ENCODE measurements around the gene TMEM132D. TPM values are rescaled to one million over a fixed set of nuclear protein-coding genes. Genes with fewer than 3 reads are reported as not detected.
A peak's percentile ranks its signal among the peaks of the same experiment; 100 is the strongest.

The TMEM132D gene
- total and polyA plus RNA-seq, 4 donors, result 0.06 to 0.20 (median 0.13) TPM

DNA sequence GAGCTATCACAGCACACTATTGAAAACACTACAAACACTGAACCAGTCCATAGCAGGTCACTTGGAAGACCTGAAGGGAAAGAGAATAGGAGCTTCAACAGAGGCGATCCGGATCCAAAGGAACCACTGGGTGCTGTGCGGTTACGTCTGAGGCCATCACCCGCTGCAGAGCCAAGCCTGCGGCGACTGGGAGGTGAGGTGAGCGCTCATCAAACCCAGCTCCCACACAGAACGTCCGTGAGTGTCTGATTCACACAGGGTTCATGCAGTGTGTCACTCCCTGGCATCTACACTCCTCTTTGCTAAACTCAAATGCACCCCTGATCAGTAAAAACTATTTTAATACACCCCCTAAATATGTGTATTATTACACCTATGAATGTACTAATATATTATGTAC lies 64.1 kb downstream of the TMEM132D start:
- H3K27ac ChIP-seq (ENCODE audit: low read depth in 1 of 2, low read length in 1 of 2), result no peak overlapping the region
- H3K4me1 ChIP-seq (ENCODE audit: control insufficient read depth in 5 of 5, insufficient read depth in 5 of 5, low read length in 5 of 5), result no peaks in the 10 kb centered on the region
- H3K9me3 ChIP-seq (ENCODE audit: control insufficient read depth in 4 of 4, insufficient read depth in 3 of 4, low read length in 3 of 4), result peaks cover 0 to 2% (median 0%) of the 10 kb centered on the region in 4 donors
- WGBS, 2 donors, result 91% methylated on average over 10 of the region's 10 CpGs
- TF ChIP-seq, protein P1, sequence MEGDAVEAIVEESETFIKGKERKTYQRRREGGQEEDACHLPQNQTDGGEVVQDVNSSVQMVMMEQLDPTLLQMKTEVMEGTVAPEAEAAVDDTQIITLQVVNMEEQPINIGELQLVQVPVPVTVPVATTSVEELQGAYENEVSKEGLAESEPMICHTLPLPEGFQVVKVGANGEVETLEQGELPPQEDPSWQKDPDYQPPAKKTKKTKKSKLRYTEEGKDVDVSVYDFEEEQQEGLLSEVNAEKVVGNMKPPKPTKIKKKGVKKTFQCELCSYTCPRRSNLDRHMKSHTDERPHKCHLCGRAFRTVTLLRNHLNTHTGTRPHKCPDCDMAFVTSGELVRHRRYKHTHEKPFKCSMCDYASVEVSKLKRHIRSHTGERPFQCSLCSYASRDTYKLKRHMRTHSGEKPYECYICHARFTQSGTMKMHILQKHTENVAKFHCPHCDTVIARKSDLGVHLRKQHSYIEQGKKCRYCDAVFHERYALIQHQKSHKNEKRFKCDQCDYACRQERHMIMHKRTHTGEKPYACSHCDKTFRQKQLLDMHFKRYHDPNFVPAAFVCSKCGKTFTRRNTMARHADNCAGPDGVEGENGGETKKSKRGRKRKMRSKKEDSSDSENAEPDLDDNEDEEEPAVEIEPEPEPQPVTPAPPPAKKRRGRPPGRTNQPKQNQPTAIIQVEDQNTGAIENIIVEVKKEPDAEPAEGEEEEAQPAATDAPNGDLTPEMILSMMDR (IDR thresholded peaks at IDR 0.05; ENCODE audit: control extremely low read depth, extremely low read depth), result no peak
- no peaks in the 10 kb centered on the region for H3K36me3 ChIP-seq (ENCODE audit: control insufficient read depth in 4 of 4, insufficient read depth in 4 of 4, low read length in 4 of 4)
- H3K9ac ChIP-seq (ENCODE audit: insufficient read depth in 1 of 2, low read length in 2 of 2), result no peak overlapping the region
- ATAC-seq (ENCODE audit: insufficient read depth, low FRiP score), result no peak
- no peaks in the 10 kb centered on the region for H3K27me3 ChIP-seq (ENCODE audit: control insufficient read depth in 3 of 3, insufficient read depth in 3 of 3, low read length in 2 of 3)
- no peak overlapping the region for H3K4me3 ChIP-seq
- no peak for DNase-seq

DNA sequence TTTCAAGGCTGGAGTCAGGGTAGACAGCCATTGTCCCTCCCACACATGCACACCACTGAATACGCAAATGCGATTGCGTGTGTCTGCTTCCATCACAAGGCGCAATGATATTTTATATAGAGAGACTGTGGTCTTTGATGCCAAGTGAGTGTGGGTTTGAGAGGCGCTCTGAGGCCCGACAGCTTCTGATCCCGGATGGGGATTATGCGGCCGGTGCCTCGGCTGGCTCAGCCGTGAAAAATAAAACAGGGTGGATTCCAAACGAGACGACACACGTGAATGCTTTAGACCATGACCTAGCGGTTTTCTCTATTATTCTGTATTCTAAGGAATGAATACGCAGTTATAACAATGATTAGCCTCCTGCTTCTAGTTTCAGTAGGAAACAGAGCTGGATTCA lies 72.5 kb downstream of the TMEM132D start:
- no peak overlapping the region for H3K4me3 ChIP-seq
- ATAC-seq (ENCODE audit: insufficient read depth, low FRiP score), result no peak
- no peaks in the 10 kb centered on the region for H3K36me3 ChIP-seq (ENCODE audit: control insufficient read depth in 4 of 4, insufficient read depth in 4 of 4, low read length in 4 of 4)
- H3K9me3 ChIP-seq (ENCODE audit: control insufficient read depth in 4 of 4, insufficient read depth in 3 of 4, low read length in 3 of 4), result peaks cover 0 to 3% (median 0%) of the 10 kb centered on the region in 4 donors
- no peaks in the 10 kb centered on the region for H3K27me3 ChIP-seq (ENCODE audit: control insufficient read depth in 3 of 3, insufficient read depth in 3 of 3, low read length in 2 of 3)
- no peak overlapping the region for H3K27ac ChIP-seq (ENCODE audit: low read depth in 1 of 2, low read length in 1 of 2)
- WGBS, 2 donors, result 86 to 87% methylated on average over 16 of the region's 16 CpGs
- no peak overlapping the region for H3K9ac ChIP-seq (ENCODE audit: insufficient read depth in 1 of 2, low read length in 2 of 2)
- no peak for DNase-seq
- H3K4me1 ChIP-seq (ENCODE audit: control insufficient read depth in 5 of 5, insufficient read depth in 5 of 5, low read length in 5 of 5), result peaks cover 0 to 10% (median 0%) of the 10 kb centered on the region in 5 donors
- TF ChIP-seq, protein P1 (IDR thresholded peaks at IDR 0.05; ENCODE audit: control extremely low read depth, extremely low read depth), result no peak

DNA sequence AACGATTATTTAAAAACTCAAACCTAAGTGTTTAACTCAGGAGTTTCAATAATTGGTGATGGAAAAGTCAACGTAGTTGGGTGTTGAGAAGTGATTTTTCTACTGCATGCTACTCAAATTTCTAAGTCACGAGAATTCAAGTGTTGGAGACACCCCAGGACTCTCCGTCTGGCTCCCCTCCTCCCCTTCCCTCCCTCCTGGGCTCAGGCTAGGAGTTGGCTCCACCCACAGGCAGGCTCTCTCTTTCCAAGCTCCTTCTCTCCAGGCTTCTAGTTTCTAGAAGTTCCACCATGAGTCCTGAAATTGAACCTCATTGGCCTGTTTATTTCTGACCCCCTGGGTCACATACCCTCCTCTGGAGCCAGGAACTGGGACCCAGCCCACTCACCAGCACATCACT lies 73.0 kb downstream of the TMEM132D start:
- peaks cover 0 to 3% (median 0%) of the 10 kb centered on the region in 4 donors for H3K9me3 ChIP-seq (ENCODE audit: control insufficient read depth in 4 of 4, insufficient read depth in 3 of 4, low read length in 3 of 4)
- H3K36me3 ChIP-seq (ENCODE audit: control insufficient read depth in 4 of 4, insufficient read depth in 4 of 4, low read length in 4 of 4), result no peaks in the 10 kb centered on the region
- no peak overlapping the region for H3K9ac ChIP-seq (ENCODE audit: insufficient read depth in 1 of 2, low read length in 2 of 2)
- DNase-seq (peak in 2 of 3 donors; percentile 1 to 18), ATAC-seq (ENCODE audit: insufficient read depth, low FRiP score) (no peak)
- H3K4me3 ChIP-seq, result no peak overlapping the region
- TF ChIP-seq, protein P1 (IDR thresholded peaks at IDR 0.05; ENCODE audit: control extremely low read depth, extremely low read depth), result no peak
- 33 to 48% methylated on average over 4 of the region's 4 CpGs for WGBS, 2 donors
- H3K27ac ChIP-seq (ENCODE audit: low read depth in 1 of 2, low read length in 1 of 2), result no peak overlapping the region
- H3K4me1 ChIP-seq (ENCODE audit: control insufficient read depth in 5 of 5, insufficient read depth in 5 of 5, low read length in 5 of 5), result peaks cover 0 to 10% (median 0%) of the 10 kb centered on the region in 5 donors
- H3K27me3 ChIP-seq (ENCODE audit: control insufficient read depth in 3 of 3, insufficient read depth in 3 of 3, low read length in 2 of 3), result no peaks in the 10 kb centered on the region

DNA sequence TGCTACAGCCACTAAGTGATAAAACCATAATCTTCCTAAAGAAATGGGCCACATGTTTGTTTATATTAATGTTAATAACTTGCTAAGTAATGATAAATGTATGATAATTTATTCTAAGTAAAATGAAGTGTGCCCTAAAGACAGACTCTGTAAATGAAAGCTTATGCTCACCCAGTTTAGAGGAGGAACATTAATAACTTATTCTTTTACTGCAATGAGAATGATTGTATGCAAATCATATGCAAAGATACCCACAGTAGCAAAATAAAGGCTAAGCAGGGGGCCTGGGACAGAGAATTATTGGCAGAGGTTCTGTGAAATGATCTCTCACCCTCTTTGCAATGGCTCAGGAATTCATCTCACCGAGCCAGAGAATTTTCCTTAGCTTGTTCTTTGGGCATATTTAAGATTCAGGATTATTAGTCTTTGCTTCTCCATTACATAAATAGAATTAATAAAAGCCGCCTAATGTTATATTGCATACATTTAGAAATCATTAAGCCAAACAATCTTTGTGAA lies 75.9 kb downstream of the TMEM132D start:
- H3K4me3 ChIP-seq, result no peak overlapping the region
- H3K27ac ChIP-seq (ENCODE audit: low read depth in 1 of 2, low read length in 1 of 2), result no peak overlapping the region
- ATAC-seq (ENCODE audit: insufficient read depth, low FRiP score), result no peak
- H3K36me3 ChIP-seq (ENCODE audit: control insufficient read depth in 4 of 4, insufficient read depth in 4 of 4, low read length in 4 of 4), result no peaks in the 10 kb centered on the region
- H3K4me1 ChIP-seq (ENCODE audit: control insufficient read depth in 5 of 5, insufficient read depth in 5 of 5, low read length in 5 of 5), result peaks cover 0 to 10% (median 0%) of the 10 kb centered on the region in 5 donors
- TF ChIP-seq, protein P1 (IDR thresholded peaks at IDR 0.05; ENCODE audit: control extremely low read depth, extremely low read depth), result no peak
- DNase-seq, result no peak
- 48 to 56% methylated on average over 2 of the region's 2 CpGs for WGBS, 2 donors
- H3K9me3 ChIP-seq (ENCODE audit: control insufficient read depth in 4 of 4, insufficient read depth in 3 of 4, low read length in 3 of 4), result peaks cover 0 to 3% (median 1%) of the 10 kb centered on the region in 4 donors
- H3K27me3 ChIP-seq (ENCODE audit: control insufficient read depth in 3 of 3, insufficient read depth in 3 of 3, low read length in 2 of 3), result no peaks in the 10 kb centered on the region
- H3K9ac ChIP-seq (ENCODE audit: insufficient read depth in 1 of 2, low read length in 2 of 2), result no peak overlapping the region
